Mucosa of descending colon (tissue), 3 donors: ENCODE measurements around the gene PUSL1. TPM values are rescaled to one million over a fixed set of nuclear protein-coding genes. Genes with fewer than 3 reads are reported as not detected.
A peak's percentile ranks its signal among the peaks of the same experiment; 100 is the strongest.

Experiments
- ATAC-seq: fragments of 200-7000 bp; cut with Tn5 transposase; one replicate; pipeline ENCODE4 v1.9.1; 2020; ENCODE audit warnings: mild to moderate bottlenecking, moderate library complexity
- DNase-seq, 3 donors: peaks; one replicate each; pipeline ENCODE4 v3.0.0-alpha.2; 2020
- H3K36me3 ChIP-seq: fragments of 200-600 bp; one replicate; pipeline ENCODE4 v1.8.0; 2021; ENCODE audit warnings: low read depth, mild to moderate bottlenecking
- H3K4me1 ChIP-seq: fragments of 200-600 bp; one replicate; pipeline ENCODE4 v1.8.0; 2021; ENCODE audit warnings: low read depth, mild to moderate bottlenecking
- H3K4me3 ChIP-seq: fragments of 200-600 bp; one replicate; pipeline ENCODE4 v1.8.0; 2021; ENCODE audit warnings: mild to moderate bottlenecking
- H3K9me3 ChIP-seq: fragments of 200-600 bp; one replicate; pipeline ENCODE4 v1.8.0; 2021; ENCODE audit warnings: mild to moderate bottlenecking
- intact Hi-C, 2 donors: fragments of 100-400 bp; cut with DNase I in 1 of 2; cut with micrococcal nuclease in 1 of 2; formaldehyde crosslinking; loops; one replicate each; pipeline versions ENCODE4 v1.11.0 to v1.11.1; 2022; cut with DNase I, micrococcal nuclease
- total RNA-seq, 3 donors: library from RNA; stranded (reverse); fragmentation: NEBNext Ultra II Directional in 2 of 3; extraction: Animal tissue kit (Norgen Biotek cat#: 25700) in 2 of 3; gene quantifications; one replicate each; pipeline versions ENCODE4 v1.2.1 to v1.2.4, GENCODE V29; 2021 to 2023
- TF ChIP-seq, protein P1 (sequence below): fragments of 200-600 bp; IDR thresholded peaks from one replicate; pipeline ENCODE4 v1.8.0; 2022; ENCODE audit warnings: antibody characterized with exemption, mild to moderate bottlenecking
- donor health status: DM: no; HTN: no; CAD: no; lungs with moderate emphysema.
- donor health status: DM: no; HTN: no; CAD: no.
- donor health status: DM: no; HTN: yes; CAD: no.

The PUSL1 gene
- total RNA-seq, 3 donors from 2014 or later, result 12.4 to 15.9 (median 15.4) TPM

DNA sequence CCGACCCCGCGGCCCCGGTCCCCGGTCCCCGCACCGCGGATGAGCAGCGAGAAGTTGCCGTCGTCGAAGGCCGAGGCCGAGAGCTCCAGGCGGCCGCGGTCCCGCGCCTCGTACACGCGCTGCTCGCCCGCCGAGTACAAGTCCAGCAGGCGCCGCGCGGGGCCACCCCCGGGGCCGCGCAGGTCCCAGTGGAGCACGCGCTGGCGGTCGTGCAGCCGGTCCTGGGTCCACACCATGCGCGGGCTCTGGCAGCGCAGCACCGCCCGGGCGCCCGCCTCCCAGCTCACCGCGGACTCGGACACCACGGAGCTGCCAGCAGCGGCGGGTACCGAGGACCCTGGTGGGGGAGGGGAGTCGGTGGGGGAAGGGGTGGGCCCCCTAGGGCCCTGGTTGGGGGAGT is 47.0 kb downstream of the PUSL1 start:
- H3K36me3 ChIP-seq, result no peaks in the 10 kb centered on the region
- peak in 1 of 3 donors; percentile 54 for DNase-seq
- peaks cover 12% of the 10 kb centered on the region for H3K4me1 ChIP-seq
- peak; percentile 25 for ATAC-seq
- intact Hi-C loops, result no loop called here
- no peaks in the 10 kb centered on the region for H3K9me3 ChIP-seq
- no peak overlapping the region for H3K4me3 ChIP-seq
- TF ChIP-seq, protein P1, sequence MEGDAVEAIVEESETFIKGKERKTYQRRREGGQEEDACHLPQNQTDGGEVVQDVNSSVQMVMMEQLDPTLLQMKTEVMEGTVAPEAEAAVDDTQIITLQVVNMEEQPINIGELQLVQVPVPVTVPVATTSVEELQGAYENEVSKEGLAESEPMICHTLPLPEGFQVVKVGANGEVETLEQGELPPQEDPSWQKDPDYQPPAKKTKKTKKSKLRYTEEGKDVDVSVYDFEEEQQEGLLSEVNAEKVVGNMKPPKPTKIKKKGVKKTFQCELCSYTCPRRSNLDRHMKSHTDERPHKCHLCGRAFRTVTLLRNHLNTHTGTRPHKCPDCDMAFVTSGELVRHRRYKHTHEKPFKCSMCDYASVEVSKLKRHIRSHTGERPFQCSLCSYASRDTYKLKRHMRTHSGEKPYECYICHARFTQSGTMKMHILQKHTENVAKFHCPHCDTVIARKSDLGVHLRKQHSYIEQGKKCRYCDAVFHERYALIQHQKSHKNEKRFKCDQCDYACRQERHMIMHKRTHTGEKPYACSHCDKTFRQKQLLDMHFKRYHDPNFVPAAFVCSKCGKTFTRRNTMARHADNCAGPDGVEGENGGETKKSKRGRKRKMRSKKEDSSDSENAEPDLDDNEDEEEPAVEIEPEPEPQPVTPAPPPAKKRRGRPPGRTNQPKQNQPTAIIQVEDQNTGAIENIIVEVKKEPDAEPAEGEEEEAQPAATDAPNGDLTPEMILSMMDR, result no peak

DNA sequence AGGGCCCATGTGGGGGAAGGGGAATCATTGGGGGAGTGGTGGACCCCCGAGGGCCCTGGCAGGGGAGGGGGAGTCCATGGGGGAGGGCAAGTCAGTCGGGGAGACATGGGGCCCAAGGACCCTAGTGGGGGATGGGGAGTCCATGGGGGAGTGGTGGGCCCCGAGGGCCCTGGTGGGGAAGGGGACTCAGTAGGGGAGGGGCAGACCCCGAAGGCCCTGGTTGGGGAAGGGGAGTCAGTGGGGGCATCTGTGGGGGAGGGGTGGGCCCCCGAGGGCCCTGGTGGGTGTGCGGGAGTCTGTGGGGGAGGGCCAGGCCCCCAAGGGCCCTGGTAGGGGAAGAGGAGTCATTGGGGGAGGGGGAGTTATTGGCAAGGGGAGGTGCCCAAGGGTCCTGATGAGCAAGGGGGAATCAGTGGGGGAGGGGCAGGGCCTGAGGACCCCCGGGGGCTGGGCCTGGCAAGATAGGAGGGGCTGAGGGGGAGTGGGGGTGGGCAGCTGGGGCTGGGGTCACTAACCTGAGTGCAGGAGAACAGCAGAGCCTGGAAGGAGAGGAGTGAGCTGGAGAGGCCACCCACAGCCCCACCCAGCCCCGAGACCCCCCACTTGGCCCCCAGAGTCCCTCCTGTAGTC is 47.9 kb downstream of the PUSL1 start:
- ATAC-seq, result no peak
- DNase-seq, result peak in 1 of 3 donors; percentile 23
- TF ChIP-seq, protein P1, result no peak
- no peak overlapping the region for H3K4me3 ChIP-seq
- intact Hi-C loops, result no loop called here
- peaks cover 12% of the 10 kb centered on the region for H3K4me1 ChIP-seq
- H3K36me3 ChIP-seq, result no peaks in the 10 kb centered on the region
- H3K9me3 ChIP-seq, result no peaks in the 10 kb centered on the region

DNA sequence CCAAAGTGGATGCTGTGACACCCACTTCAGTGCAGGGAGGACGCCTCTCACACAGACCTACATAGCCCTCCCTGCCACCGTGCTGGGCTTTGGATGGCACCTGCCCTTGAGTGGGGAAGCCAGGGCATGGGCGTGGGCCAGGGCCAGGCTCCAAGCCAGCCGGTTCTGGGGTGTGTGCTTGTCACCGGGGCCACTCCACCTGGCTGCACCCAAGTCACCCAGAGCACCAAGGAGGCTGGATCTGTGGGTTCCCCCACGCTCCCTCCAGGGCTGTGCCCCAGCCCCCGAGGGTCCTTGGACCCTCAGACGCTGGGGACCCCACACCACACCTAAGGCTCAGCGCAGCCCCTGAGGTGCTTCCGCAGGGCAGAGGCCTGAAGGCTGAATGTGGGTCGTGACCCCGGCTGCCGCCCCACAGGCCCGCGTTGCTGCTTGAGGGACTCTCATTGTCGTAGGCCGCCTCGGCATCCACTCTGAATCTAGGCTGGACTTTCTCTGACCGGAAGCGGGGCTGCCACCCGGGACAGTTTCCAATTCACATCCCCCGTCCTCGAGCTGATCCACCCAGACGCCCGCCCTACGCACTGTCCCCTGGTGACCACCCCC is 48.5 kb downstream of the PUSL1 start:
- intact Hi-C loops, result no loop called here
- ATAC-seq (peak; percentile 17), DNase-seq (peak in 1 of 3 donors; percentile 57)

DNA sequence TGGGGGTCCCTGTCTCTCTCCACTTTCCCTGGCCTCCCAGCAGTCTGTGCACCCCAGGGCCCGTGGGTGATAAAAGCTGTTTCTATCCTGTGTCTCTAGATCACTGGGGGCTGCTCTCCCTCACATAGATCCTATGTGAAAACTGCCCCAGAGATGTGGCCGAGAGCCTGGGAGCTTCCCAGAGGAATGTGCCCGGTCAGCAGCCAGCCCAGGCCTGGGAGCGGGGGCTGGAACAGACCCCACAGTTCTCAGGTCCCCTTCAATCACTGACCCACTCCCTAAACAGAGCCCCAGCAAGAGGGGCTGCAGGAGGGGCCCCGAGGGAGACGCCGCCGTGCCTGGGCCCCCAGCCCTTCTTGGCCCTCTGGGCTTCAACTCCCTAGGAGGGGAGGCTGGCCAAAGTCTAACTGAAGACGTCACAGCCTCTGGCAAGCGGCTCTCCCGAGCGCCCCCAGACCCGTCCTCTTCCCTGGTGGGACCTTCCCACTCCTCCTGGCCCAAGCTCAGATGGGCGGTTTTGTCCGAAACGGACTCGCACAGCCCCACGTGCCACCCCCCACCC is 49.6 kb downstream of the PUSL1 start:
- H3K4me1 ChIP-seq, result peaks cover 12% of the 10 kb centered on the region
- H3K36me3 ChIP-seq, result no peaks in the 10 kb centered on the region
- H3K9me3 ChIP-seq, result no peaks in the 10 kb centered on the region
- intact Hi-C loops, result no loop called here
- TF ChIP-seq, protein P1, result no peak
- H3K4me3 ChIP-seq, result no peak overlapping the region
- peak in 1 of 3 donors; percentile 11 for DNase-seq
- ATAC-seq, result no peak

More for the DNA sequence above, 48.5 kb downstream of the PUSL1 start:
- no peak overlapping the region for H3K4me3 ChIP-seq
- peaks cover 12% of the 10 kb centered on the region for H3K4me1 ChIP-seq
- TF ChIP-seq, protein P1, result no peak
- no peaks in the 10 kb centered on the region for H3K9me3 ChIP-seq
- H3K36me3 ChIP-seq, result no peaks in the 10 kb centered on the region

DNA sequence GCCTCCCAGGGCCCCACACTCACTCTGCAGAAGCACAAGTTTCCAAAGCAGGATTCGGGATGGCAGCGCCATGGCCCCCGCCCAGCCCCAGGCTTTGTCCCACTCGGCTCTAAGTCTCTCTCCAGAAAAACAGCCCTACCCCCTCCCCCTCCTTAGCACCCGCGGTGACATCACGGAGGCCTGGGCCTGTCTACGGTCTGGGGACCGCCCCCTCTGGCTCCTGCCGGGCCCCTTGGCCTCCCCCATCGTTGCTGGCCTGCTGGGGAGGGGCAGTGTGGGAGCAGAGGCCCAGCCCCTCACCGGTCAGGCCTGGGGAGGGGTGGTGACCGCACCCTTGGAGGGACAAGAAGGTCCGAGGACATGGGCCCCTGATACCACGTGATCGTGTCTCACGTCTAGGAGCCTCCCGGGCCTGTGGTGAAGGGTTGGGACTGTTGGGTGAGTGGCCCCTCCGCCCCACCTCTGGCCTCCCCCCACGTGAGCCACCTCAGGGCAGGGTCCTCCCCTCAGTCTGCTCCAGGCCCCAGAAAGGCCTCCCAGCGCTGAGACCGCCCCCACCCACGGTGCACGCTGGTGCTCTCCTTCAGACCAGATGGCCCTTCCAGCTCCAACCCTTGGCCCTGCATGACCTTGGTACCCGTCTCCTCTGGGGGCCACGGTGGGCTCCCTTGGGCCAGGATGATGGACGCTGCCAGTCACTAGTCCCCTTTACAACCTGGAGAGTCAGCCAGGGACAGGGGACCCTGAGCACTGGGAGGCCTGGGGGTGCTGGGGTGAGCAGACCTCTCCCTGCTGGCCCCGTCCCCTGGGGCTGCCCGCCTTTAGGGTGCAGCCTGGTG is 50.3 kb downstream of the PUSL1 start, which contains the start of gene MXRA8:
MXRA8 (minus strand) TSS at position 123 of the 839 bp plus-strand sequence; CDS start at position 72, 51 bp downstream.
- DNase-seq (peak; percentile 61 to 73 (median 70)), ATAC-seq (peak; percentile 39)
- TF ChIP-seq, protein P1, result no peak
- Histone ChIP-seq H3K36me3 (no peaks in the 10 kb centered on the region), H3K4me1 (peaks cover 9% of the 10 kb centered on the region), H3K9me3 (no peaks in the 10 kb centered on the region), H3K4me3 (no peak within 1 kb of the TSS)
- intact Hi-C loops, result no loop called here
